GM18499 (cell line): ENCODE measurements around the gene SLC9A9.

Source experiments
- ATAC-seq: cut with Tn5 transposase; IDR thresholded peaks from one replicate; pipeline ENCODE4 v1.9.1; 2021; ENCODE audit warnings: moderate number of reproducible peaks; ENCODE audit not compliant: insufficient read depth, unreplicated experiment

Gene SLC9A9

GRCh38 chr3:143653935-143654334 lies 194.3 kb downstream of the SLC9A9 start:
- ATAC-seq = no peak

GRCh38 chr3:143653493-143653892 lies 194.8 kb downstream of the SLC9A9 start:
- ATAC-seq = no peak

- ATAC-seq = no peak
Measured at GRCh38 chr3:143652118-143652517, 196.2 kb downstream of the SLC9A9 start.

DNA sequence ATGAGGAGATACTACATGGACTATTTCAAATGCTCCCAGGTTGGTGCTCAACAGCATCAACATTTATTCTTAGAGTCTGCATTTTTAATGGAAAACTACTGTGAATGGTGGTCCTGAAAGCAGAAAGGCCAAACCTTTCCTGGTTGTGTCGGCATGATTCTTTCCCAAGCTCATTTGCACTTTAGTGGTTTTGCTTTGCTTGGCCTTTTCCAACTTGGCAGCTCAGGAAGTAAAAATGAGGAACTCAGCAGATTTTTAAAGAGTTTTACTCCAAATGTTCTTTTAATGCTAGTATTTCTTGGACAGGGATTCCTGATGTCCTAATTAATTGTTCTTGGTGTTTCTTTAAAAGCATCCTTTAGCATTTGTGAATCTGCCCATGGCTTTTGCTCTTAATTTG lies 197.4 kb downstream of the SLC9A9 start:
- ATAC-seq = no peak

- ATAC-seq = no peak
Measured at GRCh38 chr3:143650120-143650519, 198.1 kb downstream of the SLC9A9 start.

- ATAC-seq = no peak
Measured at GRCh38 chr3:143648708-143649107, 199.6 kb downstream of the SLC9A9 start.

- ATAC-seq = no peak
Measured at GRCh38 chr3:143648218-143648617, 200.1 kb downstream of the SLC9A9 start.

GRCh38 chr3:143644370-143645089 lies 203.7 kb downstream of the SLC9A9 start:
- no peak for ATAC-seq

GRCh38 chr3:143643905-143644304 lies 204.4 kb downstream of the SLC9A9 start:
- ATAC-seq = no peak

DNA sequence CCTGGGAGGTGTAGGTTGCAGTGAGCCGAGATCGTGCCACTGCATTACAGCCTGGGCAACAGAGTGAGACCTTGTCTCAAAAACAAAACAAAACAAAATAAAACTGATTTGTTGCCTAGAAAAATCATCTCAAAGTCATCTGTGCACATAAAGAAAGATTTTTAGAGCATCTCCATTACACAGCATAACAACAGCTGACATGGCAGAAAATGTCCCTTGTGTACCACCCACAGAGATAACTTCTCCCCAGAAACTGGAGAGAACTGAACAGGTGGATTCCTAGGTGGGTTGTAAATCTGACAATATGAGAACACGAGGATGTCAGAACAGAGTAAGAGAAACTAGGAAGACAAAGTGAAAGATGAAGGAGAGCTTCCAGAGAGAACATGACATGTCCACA lies 207.5 kb downstream of the SLC9A9 start:
- ATAC-seq = no peak

DNA sequence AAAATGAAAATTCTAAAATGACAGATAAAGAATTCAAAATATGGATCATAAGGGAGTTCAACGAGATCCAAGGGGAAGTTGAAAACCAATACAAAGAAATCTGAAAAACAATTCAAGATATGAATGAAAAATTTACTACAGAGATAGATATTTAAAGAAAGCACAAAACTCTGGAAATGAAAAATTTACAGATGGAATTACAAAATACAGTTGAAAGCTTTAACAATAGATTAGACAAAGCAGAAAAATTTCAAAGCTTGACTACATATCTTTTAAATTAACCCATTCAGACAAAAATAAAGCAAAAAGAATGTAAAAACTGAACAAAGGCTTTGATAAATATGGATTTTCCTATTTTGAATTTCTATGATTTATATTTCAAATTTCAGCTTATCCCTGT lies 211.1 kb downstream of the SLC9A9 start:
- ATAC-seq = no peak

GRCh38 chr3:143634991-143635390 lies 213.3 kb downstream of the SLC9A9 start:
- no peak for ATAC-seq

GRCh38 chr3:143634427-143634826 lies 213.8 kb downstream of the SLC9A9 start:
- no peak for ATAC-seq

- ATAC-seq = no peak
Measured at GRCh38 chr3:143633816-143634215, 214.5 kb downstream of the SLC9A9 start.

DNA sequence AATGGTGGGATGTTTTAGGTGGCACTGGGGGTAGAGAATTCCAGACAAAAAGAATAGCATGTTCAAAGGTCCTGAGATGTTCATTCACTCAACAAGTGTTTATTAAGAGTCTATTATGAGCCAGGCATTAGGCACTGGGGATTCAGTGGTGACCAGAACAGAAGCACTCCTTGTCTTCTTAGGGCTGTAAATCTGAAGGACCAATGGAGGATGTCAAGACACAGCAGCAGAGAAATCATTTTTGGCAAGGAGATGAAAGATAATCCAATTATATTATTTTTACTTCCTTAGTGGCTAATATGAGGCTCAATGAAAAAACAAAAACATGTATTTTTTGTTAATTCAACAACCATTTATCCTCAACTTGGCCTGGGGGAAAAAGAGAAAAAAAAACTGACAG lies 218.5 kb downstream of the SLC9A9 start:
- ATAC-seq = no peak

- no peak for ATAC-seq
Measured at GRCh38 chr3:143628971-143629370, 219.3 kb downstream of the SLC9A9 start.

- ATAC-seq = no peak
Measured at GRCh38 chr3:143627336-143627735, 220.9 kb downstream of the SLC9A9 start.

- ATAC-seq = no peak
Measured at GRCh38 chr3:143619231-143619630, 229.0 kb downstream of the SLC9A9 start.

GRCh38 chr3:143617050-143617449 lies 231.2 kb downstream of the SLC9A9 start:
- no peak for ATAC-seq

GRCh38 chr3:143613226-143613625 lies 235.0 kb downstream of the SLC9A9 start:
- ATAC-seq = no peak

GRCh38 chr3:143612541-143612940 lies 235.7 kb downstream of the SLC9A9 start:
- ATAC-seq = no peak

DNA sequence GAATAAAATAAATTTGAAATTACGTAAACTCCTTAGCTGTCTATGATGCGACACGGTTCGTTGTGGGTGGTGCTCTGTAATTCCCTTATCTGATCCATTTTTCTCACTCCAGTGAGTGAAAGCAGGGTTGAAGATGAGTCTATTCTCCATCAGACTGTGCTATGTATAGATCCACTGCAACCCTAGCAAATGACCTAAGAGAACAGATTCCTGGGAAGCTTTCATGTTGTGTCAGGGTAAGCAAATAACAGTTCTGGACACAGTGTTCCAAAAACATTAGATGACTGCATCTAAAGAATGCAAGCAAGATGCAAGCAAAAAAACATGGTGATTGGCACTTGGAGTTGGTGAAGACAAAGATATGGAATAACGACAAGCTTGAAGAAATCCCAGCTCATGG lies 239.3 kb downstream of the SLC9A9 start:
- no peak for ATAC-seq
